Fibroblast of villous mesenchyme (primary cell): ENCODE measurements around the gene METRN. TPM values are rescaled to one million over a fixed set of nuclear protein-coding genes. Genes with fewer than 3 reads are reported as not detected.

Experiments used
- DNase-seq: peaks from one replicate; pipeline ENCODE4 v3.0.0-alpha.2; 2010; ENCODE audit warnings: low read depth
- H3K4me3 ChIP-seq: 2 replicates; pipeline ENCODE4 v1.5.1; 2011; ENCODE audit warnings: low read depth, mild to moderate bottlenecking, low read length
- CTCF ChIP-seq: IDR thresholded peaks from 2 replicates; pipeline ENCODE4 v1.5.1; 2012; ENCODE audit warnings: low read depth, mild to moderate bottlenecking, low read length; ENCODE audit not compliant: insufficient read depth
- total RNA-seq: library from RNA; depleted of rRNA; stranded (reverse); fragments of >200 nt; gene quantifications from 2 replicates; pipeline ENCODE4 v1.2.3, GENCODE V29; 2012

METRN gene
- total RNA-seq, 1 donor: 44.5 TPM

DNA sequence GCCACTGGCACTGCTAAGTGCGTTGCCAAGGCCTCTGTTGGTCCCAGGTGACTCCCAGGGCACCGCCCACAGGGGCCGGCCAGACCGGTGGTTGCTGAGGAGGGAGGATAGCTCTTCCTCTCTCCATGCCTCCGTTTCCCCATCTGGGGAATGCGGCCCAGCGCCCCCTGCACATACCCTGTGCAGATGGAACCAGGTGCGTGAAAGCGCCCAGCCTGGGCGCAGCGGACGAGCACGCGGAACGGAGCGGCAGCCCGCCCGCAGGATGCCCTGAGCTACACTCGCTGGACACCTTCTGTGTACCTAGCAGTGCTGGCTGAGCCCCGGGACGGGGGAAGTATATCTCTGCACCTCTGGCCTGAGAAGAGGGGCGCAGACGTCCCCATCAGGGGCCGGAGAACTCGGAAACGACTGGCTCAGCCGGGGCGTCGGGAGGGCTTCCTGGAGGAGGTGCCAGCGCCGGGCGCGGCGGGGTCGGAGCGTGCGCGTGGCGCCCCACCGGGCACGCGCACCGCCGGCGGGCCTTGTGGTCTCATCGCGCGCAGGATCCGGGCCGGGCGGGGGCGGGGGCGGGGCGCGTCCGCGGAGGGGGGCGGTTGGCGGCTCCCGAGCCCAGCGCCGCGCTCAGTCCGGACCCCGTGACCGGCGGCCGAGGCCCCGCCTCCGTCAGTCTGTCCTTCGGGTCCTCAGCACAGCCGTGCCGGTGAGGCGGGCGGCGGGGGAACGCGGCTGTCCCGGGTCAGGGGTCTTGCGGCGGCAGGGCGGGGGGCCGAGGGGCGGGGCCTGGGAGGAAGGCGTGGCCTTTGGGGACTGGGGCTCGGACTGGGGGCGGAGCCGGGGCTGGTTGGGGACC, 11.7 kb downstream of the METRN start, which contains the start of the genes CCDC78 and HAGHL:
CCDC78 (minus strand) TSS at position 6 of the 853 bp plus-strand sequence. CDS start 76 bp downstream, outside the sequence.
HAGHL (plus strand) TSS at position 669 of the 853 bp plus-strand sequence. CDS start 404 bp downstream, outside the sequence.
- H3K4me3 ChIP-seq: peak within 1 kb of the TSS; percentile 76
- peak; percentile 48 for DNase-seq
- TF ChIP-seq CTCF: no peak

DNA sequence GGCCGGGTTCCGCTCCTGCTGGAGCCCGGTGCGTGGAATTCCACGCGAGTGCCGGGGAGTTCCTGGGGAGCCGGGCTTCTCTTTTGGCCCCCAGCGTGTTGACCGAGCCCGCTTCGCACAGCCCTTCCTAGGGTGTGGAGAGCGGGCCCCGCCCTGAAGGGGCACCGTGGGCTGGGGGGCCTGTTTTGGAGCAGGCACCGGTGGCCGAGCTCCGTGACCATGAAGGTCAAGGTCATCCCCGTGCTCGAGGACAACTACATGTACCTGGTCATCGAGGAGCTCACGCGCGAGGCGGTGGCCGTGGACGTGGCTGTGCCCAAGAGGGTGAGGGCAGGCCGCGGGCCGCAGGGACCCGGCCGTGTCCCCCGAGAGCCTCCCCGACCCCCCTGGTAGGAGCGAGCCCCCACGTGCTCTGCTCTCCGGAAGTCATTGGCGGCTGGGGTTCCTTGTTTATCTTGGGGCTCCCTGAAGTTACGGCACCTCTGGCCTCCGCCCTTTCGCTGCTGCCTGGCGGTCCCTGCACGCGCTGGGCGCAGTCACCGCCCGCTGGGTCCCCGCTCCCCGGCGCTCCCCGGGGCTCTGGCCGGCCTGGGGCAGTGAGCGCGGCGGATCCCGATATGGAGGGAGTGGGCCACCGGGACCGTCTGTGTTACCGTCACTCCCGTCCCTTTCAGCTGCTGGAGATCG, 12.5 kb downstream of the METRN start:
- no peak for DNase-seq
- peak overlapping the region; percentile 76 for H3K4me3 ChIP-seq
- no peak for TF ChIP-seq CTCF

DNA sequence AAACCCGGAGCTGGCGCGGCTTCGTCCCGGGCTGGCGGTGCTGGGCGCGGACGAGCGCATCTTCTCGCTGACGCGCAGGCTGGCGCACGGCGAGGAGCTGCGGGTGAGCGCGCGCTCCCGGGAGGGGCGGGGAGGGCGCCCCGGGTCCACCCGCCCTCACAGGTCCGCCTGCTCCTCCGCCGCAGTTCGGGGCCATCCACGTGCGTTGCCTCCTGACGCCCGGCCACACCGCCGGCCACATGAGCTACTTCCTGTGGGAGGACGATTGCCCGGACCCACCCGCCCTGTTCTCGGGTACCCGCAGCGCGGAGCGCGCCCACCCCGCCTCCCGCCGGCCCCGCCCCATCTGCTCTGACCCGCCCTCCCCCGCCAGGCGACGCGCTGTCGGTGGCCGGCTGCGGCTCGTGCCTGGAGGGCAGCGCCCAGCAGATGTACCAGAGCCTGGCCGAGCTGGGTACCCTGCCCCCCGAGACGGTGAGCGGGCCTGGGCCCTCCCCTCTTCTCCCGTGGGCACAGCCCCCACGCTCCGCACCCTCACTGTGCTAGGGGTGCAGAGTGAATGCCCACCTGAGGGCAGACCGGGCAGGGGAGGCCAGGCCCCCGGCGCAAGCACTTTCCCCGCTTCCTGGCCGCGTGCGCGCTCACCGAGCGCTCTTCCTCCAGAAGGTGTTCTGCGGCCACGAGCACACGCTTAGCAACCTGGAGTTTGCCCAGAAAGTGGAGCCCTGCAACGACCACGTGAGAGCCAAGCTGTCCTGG, 13.4 kb downstream of the METRN start:
- H3K4me3 ChIP-seq: peak overlapping the region; percentile 76
- DNase-seq: peak; percentile 79
- TF ChIP-seq CTCF: no peak

- no peak overlapping the region for H3K4me3 ChIP-seq
These were observed 14.2 kb downstream of the METRN start for GRCh38 chr16:728890-729744.

GRCh38 chr16:729768-730665, 15.1 kb downstream of the METRN start:
- H3K4me3 ChIP-seq: no peak overlapping the region
- no peak for DNase-seq
- no peak for TF ChIP-seq CTCF

More at GRCh38 chr16:728890-729744, 14.2 kb downstream of the METRN start:
- no peak for DNase-seq
- TF ChIP-seq CTCF: no peak
